ENCODE measurements around the gene BTNL8. TPM values are rescaled to one million over a fixed set of nuclear protein-coding genes. Genes with fewer than 3 reads are reported as not detected.

BTNL8 gene
- polyA plus RNA-seq, 1 experiment: not detected

GRCh38 chr5:180908400-180908799 lies 9.4 kb downstream of the BTNL8 start:
- ChIA-PET POLR2A (no interaction called here), CTCF (no interaction called here)
- no peak for DNase-seq (ENCODE audit: low read depth)
- TF ChIP-seq CTCF (IDR thresholded peaks at IDR 0.05; ENCODE audit: insufficient read depth, low read depth, low read length): no peak
- Histone ChIP-seq H3K27me3 (ENCODE audit: control insufficient read depth, insufficient read depth, low read length) (no peaks in the 10 kb centered on the region), H3K4me3 (ENCODE audit: low read depth, low read length) (no peak overlapping the region), H3K36me3 (ENCODE audit: control insufficient read depth, insufficient read depth, low read length) (no peaks in the 10 kb centered on the region)

GRCh38 chr5:180908998-180909731 lies 10.2 kb downstream of the BTNL8 start:
- Histone ChIP-seq H3K27me3 (ENCODE audit: control insufficient read depth, insufficient read depth, low read length) (no peaks in the 10 kb centered on the region), H3K4me3 (ENCODE audit: low read depth, low read length) (no peak overlapping the region), H3K36me3 (ENCODE audit: control insufficient read depth, insufficient read depth, low read length) (no peaks in the 10 kb centered on the region)
- DNase-seq (ENCODE audit: low read depth): no peak
- ChIA-PET CTCF (interaction anchor here (1.0 kb wide), 1 partner anchor 164 kb away, joined by 3 read pairs; no protein-coding TSS in a partner anchor), POLR2A (no interaction called here)
- TF ChIP-seq CTCF (IDR thresholded peaks at IDR 0.05; ENCODE audit: insufficient read depth, low read depth, low read length): no peak

- H3K4me3 ChIP-seq (ENCODE audit: low read depth, low read length): no peak overlapping the region
- H3K27me3 ChIP-seq (ENCODE audit: control insufficient read depth, insufficient read depth, low read length): no peaks in the 10 kb centered on the region
- no peaks in the 10 kb centered on the region for H3K36me3 ChIP-seq (ENCODE audit: control insufficient read depth, insufficient read depth, low read length)
- no peak for TF ChIP-seq CTCF (IDR thresholded peaks at IDR 0.05; ENCODE audit: insufficient read depth, low read depth, low read length)
- ChIA-PET POLR2A (no interaction called here), CTCF (interaction anchor here (1.0 kb wide), 1 partner anchor 164 kb away, joined by 3 read pairs; no protein-coding TSS in a partner anchor)
- DNase-seq (ENCODE audit: low read depth): no peak
Observed at GRCh38 chr5:180909782-180910181, 10.8 kb downstream of the BTNL8 start.

GRCh38 chr5:180910182-180910581 lies 11.2 kb downstream of the BTNL8 start:
- CTCF ChIA-PET: no interaction called here
- POLR2A ChIA-PET: no interaction called here
- no peak for TF ChIP-seq CTCF (IDR thresholded peaks at IDR 0.05; ENCODE audit: insufficient read depth, low read depth, low read length)
- Histone ChIP-seq H3K4me3 (ENCODE audit: low read depth, low read length) (no peak overlapping the region), H3K36me3 (ENCODE audit: control insufficient read depth, insufficient read depth, low read length) (no peaks in the 10 kb centered on the region), H3K27me3 (ENCODE audit: control insufficient read depth, insufficient read depth, low read length) (no peaks in the 10 kb centered on the region)
- no peak for DNase-seq (ENCODE audit: low read depth)

- CTCF ChIA-PET: no interaction called here
- no peaks in the 10 kb centered on the region for H3K27me3 ChIP-seq (ENCODE audit: control insufficient read depth, insufficient read depth, low read length)
- TF ChIP-seq CTCF (IDR thresholded peaks at IDR 0.05; ENCODE audit: insufficient read depth, low read depth, low read length): no peak
- H3K4me3 ChIP-seq (ENCODE audit: low read depth, low read length): no peak overlapping the region
- DNase-seq (ENCODE audit: low read depth): no peak
- POLR2A ChIA-PET: no interaction called here
- H3K36me3 ChIP-seq (ENCODE audit: control insufficient read depth, insufficient read depth, low read length): no peaks in the 10 kb centered on the region
Observed at GRCh38 chr5:180910735-180911134, 11.8 kb downstream of the BTNL8 start.

Data from BJ (cell line).